Ecto neural progenitor cell (in vitro differentiated cells): ENCODE results near the gene SUPT5H.

Source experiments
- DNase-seq: peaks from one replicate; pipeline ENCODE4 v3.0.0-alpha.2; 2018; ENCODE audit warnings: low spot score

The SUPT5H gene

DNA sequence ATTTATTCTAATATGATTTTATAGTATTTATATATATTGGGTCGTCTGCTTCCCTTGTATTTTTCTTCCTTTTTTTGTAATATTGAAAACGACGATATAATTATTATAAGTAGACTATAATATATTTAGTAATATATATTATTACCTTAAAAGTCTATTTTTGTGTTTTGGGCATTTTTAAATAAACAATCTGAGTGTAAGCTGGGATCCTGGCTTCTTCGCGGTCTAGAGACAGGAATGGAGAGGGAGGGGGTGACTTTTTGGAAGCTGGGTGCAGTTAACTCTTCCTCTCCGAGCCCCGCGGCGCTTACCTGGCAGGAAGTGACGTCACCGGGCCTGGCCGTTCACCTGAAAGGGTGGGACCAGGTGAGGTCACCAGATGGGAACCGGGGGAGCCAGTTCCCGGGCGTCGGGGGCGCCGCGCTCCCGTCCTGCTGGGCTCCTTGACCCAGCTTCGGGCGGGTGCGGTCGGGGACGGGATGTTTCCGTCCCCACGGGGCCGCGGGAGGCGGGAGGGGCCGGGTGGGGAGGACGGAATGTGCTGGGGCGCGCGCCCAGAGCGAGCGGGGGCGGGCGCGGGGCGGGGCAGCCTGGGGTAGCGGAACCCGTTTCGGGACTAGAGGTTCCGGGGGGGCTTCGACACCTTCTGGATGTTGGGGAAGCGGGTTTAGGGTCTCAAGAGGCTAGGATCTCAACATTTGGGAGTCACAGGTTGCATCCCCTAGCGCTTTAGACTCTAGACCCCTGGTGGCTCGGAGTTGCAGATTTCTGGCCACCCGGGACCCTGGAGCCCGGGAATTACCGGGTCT is 36.0 kb upstream of the SUPT5H start:
- peak; percentile 67 for DNase-seq

DNA sequence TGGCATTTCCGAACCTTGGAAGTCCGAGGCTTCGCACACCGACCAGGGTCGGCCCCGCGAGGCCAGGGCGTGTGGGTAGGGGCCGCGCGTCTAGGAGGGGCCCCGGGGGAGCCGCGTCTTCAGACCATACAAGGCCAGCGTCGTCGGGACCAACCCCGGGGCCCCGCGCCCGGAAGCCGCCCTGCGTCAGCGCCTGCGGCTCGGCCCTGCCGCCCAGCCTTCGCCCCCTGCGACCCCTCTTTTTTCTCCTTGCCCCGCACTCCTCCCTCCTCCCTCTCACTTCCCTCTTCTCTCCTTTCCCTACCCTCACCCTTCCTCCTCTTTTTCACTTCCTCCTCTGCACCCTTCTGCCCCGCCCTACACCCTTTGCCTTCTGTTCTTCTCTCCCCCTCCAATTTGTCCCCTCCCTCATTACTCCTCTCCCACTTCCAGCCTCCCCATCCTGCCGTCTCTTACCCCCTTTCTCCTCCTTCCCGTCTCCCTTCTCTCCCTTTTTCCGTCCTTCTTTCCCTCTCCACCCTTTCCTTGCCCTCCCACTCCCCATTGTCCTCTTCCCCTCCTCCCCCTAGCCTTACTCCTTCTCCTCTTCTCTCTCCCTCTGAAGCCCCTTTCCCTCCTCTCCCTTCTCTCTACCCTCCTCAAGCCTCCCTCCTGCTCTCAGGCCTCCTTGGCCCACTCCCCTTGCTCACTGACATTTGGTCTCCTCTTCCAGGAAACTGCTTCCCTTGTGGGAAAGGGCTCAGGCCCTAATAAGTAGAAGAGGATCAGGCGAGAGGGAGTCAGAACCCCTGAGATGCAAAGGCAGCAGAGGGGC is 35.2 kb upstream of the SUPT5H start:
- peak; percentile 71 for DNase-seq

GRCh38 chr19:39410831-39411080 is 34.6 kb upstream of the SUPT5H start:
- no peak for DNase-seq

DNA sequence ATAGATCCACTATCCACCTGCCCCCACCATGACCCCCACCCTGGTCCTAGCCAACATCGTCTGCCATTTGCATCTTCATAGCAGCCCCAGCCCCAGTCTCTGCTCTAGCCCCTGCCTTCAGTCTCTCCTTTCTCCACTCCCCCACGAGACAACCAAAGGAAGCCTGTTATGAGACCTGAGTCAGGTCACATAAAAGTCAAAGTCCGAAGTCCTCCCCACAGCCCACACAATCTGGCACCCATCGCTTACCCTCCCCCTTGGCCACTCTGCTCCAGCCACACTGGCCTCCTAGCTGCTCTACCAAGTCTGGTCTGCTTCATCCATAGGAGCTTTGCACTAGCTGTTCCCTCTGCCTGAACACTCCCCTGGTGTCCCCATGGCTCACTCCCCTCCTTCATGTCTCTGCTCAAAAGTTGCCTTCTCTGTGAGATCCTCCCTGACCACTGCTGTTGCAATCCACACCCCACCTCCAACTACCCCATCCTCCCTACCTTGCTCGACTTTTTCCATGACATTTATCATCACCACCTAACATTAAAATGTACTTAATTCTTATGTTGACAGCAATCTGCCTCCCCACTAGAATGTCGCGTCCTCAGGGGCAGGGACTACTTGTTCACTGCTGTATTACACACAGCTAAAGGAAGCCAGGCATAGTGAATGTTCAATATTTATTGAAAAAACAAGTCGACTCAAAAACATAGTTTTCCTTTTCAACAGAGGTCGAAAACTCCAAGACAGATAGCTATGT is 34.1 kb upstream of the SUPT5H start:
- DNase-seq = no peak

- no peak for DNase-seq
Observed at GRCh38 chr19:39411832-39412099, 33.6 kb upstream of the SUPT5H start.

DNA sequence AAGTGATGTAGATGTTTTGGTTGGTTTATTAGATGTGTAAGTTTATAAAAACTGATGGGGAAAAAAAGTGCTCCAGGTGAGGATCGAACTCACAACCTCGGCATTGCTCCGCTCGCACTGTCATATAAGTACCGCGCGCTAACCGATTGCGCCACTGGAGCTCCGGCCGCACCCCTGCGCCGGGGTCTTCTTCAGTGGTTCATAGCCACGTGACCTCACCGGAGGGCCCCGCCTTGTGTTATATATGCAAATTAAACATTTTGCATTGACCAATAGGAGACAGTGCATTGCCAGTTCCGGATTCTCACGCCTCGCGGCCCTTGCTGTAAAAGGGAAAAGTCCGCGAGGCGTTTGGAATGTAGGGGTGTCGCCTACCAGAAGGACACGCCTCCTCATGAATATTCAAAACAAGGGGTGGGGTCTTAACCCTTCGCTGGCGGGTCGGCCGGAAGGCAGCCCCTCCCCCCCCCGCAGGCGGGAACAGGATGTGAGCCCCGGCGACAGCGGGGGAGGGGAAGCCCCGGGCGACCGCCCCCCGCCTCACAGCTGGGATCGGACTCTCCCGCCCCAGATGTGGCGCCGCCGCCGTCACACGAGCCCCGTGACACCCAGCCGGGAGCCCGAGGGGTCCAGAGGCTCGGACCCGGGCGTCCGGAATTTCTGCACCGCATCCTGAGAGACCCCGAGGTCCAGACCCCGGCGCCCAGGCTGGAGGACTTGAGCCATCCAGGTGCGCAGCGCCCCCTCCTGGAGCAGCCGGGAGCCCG is 33.1 kb upstream of the SUPT5H start, which contains the start of gene PLEKHG2:
PLEKHG2 (plus strand) TSS at position 570 of the 767 bp plus-strand sequence. CDS start 1,418 bp downstream, outside the sequence.
- DNase-seq = peak; percentile 100

DNA sequence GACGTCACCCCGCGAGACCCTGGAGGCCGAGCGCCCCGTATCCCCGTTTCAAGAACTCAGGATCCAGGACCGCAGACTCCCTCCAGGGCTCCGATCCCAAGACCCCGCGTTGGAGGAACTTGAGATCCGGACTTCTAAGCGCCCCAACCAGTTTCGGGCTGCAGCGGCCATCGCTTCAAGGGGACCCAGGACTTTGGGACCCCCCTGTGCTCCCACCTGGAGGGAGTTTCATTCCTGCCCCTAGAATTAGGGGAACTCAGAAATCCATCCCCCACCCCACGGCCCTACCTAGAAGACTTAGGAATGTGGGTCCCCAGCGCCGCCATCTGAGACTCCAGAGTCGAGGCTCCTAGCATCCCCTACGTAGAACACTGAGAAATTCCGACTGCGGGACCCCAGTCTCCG is 32.5 kb upstream of the SUPT5H start:
- DNase-seq = no peak

DNA sequence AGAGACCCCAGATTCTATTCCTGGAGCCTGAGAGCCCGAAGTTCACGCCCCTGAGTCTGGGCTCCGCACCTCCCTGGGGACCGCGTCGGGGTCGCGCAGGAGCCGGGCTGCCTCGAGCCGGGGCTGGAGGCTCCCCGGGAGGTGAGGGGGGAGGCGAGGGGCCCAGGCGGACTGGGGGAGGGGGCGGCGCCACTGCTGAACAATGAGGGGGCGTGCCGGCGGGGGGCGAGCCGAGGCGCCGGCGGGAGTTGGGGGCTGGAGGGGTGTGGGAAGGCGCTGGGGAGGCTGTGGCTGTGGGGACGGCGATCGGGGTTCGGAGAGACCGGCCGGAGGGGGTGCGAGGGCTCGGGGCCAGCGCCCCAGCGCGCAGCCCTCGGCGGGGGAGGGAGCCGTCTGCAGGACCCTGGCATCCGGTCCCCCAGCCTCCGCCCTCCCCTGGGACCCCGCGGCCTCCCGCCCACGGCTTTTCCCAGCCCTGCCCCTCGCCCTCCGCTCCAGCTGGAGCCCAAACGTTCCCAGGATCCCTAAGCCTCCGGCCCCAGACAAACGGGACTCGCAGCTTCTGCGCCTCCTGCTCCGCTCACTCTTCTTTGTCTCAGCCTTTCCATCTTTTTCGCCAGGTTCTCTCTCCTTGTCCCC is 32.0 kb upstream of the SUPT5H start:
- peak; percentile 85 for DNase-seq

DNA sequence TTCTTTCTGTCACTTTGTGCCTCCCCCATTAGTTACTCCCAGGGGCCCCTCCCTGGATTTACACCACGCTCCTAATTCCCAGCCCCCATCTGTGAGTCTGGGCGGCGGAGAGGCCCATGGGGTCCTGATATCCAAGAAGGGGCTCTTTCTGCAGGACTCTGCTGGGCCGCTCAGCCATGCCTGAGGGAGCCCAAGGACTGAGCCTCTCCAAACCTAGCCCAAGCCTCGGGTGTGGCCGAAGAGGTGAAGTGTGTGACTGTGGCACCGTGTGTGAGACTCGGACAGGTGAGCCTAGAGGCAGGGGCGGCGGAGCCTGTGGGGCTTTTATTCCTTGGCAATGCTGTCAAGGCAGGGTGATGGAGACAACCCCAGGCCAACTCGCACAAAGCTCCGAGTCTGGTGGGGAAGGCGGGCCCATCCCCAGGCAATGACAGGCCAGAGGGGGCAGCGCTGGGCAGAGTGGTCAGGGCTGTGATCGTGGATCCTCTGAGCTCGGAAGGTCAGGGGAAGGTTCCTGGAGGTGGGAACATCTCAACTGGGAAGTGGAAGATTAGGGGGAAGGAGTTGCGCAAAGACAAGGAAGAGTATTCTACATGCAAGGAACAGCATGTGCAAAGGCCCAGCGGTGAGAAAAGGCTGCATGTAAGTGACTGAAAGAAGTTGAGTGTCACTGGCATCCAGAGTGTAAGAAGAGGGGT is 31.3 kb upstream of the SUPT5H start:
- DNase-seq = peak; percentile 71

GRCh38 chr19:39415111-39416046 is 30.0 kb upstream of the SUPT5H start:
- no peak for DNase-seq

DNA sequence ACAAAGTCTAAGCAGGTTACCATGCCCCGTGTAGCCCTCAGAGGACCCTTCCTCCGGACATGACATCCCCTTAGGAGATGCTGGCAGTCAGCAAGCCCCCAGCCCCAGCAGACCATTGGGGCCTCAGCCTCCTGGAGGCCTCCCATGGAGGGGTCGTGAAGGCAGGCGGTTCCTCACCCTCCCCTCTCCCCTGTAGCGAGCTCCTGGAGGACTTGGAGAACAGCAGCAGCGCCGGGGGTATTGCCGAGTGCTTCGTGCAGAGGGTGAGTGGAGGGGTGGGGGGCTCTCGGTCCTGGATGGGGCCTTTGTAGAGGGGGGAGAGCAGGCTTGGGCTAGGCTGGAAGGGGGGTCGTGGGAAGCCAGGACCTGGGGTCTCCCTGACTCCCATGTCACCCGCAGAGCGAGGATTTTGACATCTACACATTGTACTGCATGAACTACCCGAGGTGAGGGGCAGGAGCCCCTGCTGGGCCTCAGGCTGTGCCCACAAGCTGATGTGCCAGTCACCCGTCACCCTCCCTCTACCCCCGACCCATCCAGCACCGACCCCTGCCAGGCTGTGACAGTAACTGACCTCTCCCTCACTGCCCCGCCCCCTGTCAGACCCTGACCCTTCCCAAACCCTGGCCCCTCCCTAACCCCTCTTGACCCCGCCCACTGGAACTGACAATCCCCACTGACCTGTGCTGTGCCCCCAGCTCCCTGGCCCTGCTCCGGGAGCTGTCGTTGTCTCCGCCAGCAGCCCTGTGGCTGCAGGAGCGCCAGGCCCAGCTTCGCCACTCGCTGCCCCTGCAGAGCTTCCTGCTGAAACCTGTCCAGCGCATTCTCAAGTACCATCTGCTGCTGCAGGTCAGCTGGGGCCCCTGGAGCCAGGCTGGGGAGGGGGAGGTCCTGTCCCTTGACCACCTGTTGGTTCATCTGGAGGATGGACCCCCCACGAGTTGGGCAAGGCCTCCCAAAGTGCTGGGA is 28.9 kb upstream of the SUPT5H start:
- DNase-seq = no peak

DNA sequence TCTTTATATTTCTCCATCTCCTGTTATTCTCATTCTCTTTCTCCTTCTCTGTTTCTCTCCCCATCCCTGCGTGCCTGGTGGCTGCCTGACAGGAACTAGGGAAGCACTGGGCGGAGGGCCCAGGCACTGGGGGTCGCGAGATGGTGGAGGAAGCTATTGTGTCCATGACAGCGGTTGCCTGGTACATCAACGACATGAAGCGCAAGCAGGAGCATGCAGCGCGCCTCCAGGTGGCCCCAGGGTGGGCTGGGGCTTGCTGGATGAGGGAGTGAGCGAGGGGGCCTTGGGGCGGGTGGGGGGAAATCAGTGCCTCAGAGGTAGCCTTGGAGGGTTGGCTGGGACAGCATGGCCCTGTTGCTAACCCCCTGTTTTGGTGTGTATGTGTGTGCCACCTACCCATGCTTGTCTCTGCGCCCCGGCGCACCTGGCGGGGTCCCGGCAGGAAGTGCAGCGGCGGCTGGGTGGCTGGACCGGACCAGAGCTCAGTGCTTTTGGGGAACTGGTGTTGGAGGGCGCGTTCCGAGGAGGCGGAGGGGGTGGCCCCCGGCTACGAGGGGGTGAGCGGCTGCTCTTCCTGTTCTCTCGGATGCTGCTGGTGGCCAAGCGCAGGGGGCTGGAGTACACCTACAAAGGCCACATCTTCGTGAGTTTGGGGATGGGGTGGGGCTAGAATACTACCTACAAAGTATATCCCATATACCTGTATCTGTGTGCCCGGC is 27.8 kb upstream of the SUPT5H start:
- no peak for DNase-seq

DNA sequence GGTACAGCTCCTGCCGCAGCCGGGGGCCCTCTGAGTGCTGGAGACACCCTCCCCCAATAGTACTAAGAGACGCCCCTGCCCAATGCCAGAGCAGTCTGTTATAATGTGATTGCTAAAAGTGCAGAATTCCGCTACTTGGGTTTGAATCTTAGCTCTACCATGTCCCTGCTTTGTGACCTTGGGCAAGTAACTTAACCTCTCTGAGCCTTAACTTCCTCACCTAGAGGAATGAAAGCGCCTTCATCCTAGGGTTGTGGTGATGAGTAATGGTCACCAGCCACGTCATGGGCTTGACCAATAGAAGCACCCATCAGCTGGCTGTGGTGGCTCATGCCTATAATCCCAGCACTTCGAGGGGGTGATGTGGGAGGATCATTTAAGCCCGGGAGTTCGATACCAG is 26.4 kb upstream of the SUPT5H start:
- DNase-seq = no peak

GRCh38 chr19:39420769-39421168 is 24.6 kb upstream of the SUPT5H start:
- no peak for DNase-seq

DNA sequence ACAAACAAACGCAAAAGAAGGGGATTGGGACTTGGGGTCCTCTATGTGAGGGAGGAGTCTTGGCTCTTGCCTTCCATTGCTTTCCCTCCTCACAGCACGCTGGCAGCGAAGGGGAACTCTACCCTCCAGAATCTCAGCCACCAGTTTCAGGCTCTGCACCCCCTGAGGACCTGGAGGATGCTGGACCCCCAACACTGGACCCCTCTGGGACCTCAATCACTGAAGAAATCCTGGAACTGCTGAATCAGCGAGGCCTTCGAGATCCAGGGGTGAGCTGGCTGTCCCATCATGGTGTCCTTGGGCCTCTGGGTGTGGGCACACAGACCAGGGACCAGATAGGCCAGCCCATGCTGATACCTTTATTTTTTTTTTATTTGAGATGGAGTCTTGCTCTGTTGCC is 23.4 kb upstream of the SUPT5H start:
- DNase-seq = no peak

GRCh38 chr19:39423258-39424086 is 21.9 kb upstream of the SUPT5H start:
- no peak for DNase-seq

DNA sequence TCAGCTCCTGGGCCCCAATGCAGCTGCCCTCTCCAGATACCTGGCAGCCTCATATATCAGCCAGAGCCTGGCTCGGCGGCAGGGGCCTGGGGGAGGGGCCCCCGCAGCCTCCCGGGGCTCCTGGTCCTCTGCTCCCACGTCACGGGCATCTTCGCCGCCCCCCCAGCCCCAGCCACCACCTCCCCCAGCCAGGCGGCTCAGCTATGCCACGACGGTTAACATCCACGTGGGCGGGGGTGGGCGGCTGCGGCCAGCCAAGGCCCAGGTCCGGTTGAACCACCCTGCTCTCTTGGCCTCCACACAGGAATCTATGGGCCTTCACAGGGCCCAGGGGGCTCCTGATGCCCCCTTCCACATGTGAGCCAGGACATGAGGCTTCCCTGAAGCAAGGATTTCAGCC is 20.4 kb upstream of the SUPT5H start:
- no peak for DNase-seq
